K562 (cell line): Measurements from ENCODE around the gene PDIA5. TPM values are rescaled to one million over a fixed set of nuclear protein-coding genes. Genes with fewer than 3 reads are reported as not detected.

Experiments used
- ATAC-seq: fragments of 200-7000 bp; cut with Tn5 transposase; 3 replicates; pipeline ENCODE4 v1.9.1; 2020; ENCODE audit warnings: moderate library complexity
- BruUV-seq: library from RNA; stranded (reverse); fragments of 400-500 nt; replicated peaks from 2 replicates; lab custom pipeline; 2021; lab: Mats Ljungman, UMichigan
- CTCF ChIA-PET: fragments of 300-600 bp; formaldehyde crosslinking; extraction: SDS; loops from one replicate; lab custom pipeline; 2021; ENCODE audit warnings: low intra/inter-chr PET ratio; lab: Yijun Ruan, JAX
- POLR2A ChIA-PET: fragments of 300-600, 350-650 bp; sonication (Branson Sonifier 250); formaldehyde crosslinking; extraction: SDS; loops from one replicate; lab custom pipeline; 2021; ENCODE audit warnings: antibody characterized with exemption, inconsistent platforms; lab: Yijun Ruan, JAX
- DNase-seq, 4 experiments: peaks; one replicate each; pipeline versions ENCODE4 v3.0.0 to v3.0.0-alpha.2; 2011 to 2018; ENCODE audit warnings: low spot score in 3 of 4, mixed read lengths in 3 of 4; ENCODE audit errors: extremely low read depth in 1 of 4
- FAIRE-seq: peaks from 2 replicates; lab custom pipeline; 2011; peaks lifted over from hg19 to GRCh38; lab: Jason Lieb, UNC
- H2AFZ ChIP-seq: 2 replicates; pipeline ENCODE4 v1.6.0; 2011; ENCODE audit warnings: low read depth, low read length, control low read depth, inconsistent platforms
- H3K27ac ChIP-seq: fragments of 200-600 bp; 3 replicates; pipeline ENCODE4 v1.8.0; 2011; ENCODE audit warnings: low read depth, mild to moderate bottlenecking, control low read depth, inconsistent platforms, low read length, moderate library complexity, mixed read lengths; ENCODE audit errors: extremely low read depth
- H3K27me3 ChIP-seq, 2 experiments: fragments of 300-600 bp in 1 of 2; 2 replicates in 1 of 2; 3 replicates in 1 of 2; pipeline versions ENCODE4 v1.6.0 to v1.8.0; 2011; ENCODE audit warnings: inconsistent platforms in 2 of 2, low read length in 2 of 2, mild to moderate bottlenecking in 1 of 2, mixed read lengths in 1 of 2, moderate library complexity in 1 of 2; ENCODE audit not compliant: control insufficient read depth in 2 of 2, insufficient read depth in 2 of 2
- H3K36me3 ChIP-seq: fragments of 300-600 bp; 3 replicates; pipeline ENCODE4 v1.8.0; 2011; ENCODE audit warnings: mild to moderate bottlenecking, low read length, inconsistent platforms; ENCODE audit not compliant: control insufficient read depth, insufficient read depth
- H3K4me1 ChIP-seq, 2 experiments: fragments of 200-600 bp in 1 of 2; replicated peaks in 1 of 2; 2 replicates in 1 of 2; 3 replicates in 1 of 2; pipeline versions ENCODE4 v1.5.1 to v1.8.0; 2011; ENCODE audit warnings: inconsistent platforms in 2 of 2, low read length in 2 of 2, mild to moderate bottlenecking in 1 of 2, mixed read lengths in 1 of 2, moderate library complexity in 1 of 2; ENCODE audit not compliant: control insufficient read depth in 2 of 2, insufficient read depth in 2 of 2
- H3K4me2 ChIP-seq: 2 replicates; pipeline ENCODE4 v1.6.1; 2011; ENCODE audit warnings: low read length, control low read depth, inconsistent platforms, mixed read lengths; ENCODE audit not compliant: insufficient read depth
- H3K4me3 ChIP-seq: fragments of 200-600 bp; sonication (generic), shearing (Covaris generic); 2 replicates; pipeline ENCODE4 v1.5.1; 2016; ENCODE audit warnings: control low read depth, inconsistent platforms
- H3K79me2 ChIP-seq: fragments of 200-600 bp; 3 replicates; pipeline ENCODE4 v1.8.0; 2011; ENCODE audit warnings: low read length, inconsistent platforms; ENCODE audit not compliant: control insufficient read depth, insufficient read depth
- H3K9ac ChIP-seq, 2 experiments: 2 replicates each; pipeline versions ENCODE4 v1.6.0 to v1.6.1; 2011; ENCODE audit warnings: low read depth in 2 of 2, low read length in 2 of 2, control low read depth in 1 of 2, inconsistent platforms in 1 of 2, mild to moderate bottlenecking in 1 of 2, mixed read lengths in 1 of 2; ENCODE audit not compliant: insufficient read depth in 1 of 2
- H3K9me1 ChIP-seq: one replicate; pipeline ENCODE4 v1.6.0; 2011; ENCODE audit warnings: inconsistent platforms, mild to moderate bottlenecking, low read length, moderate library complexity; ENCODE audit not compliant: control insufficient read depth, insufficient read depth
- H3K9me3 ChIP-seq: replicated peaks from 2 replicates; pipeline ENCODE4 v1.5.1; 2011; ENCODE audit warnings: low read depth, low read length, inconsistent platforms; ENCODE audit not compliant: control insufficient read depth, insufficient read depth
- H4K20me1 ChIP-seq: replicated peaks from 2 replicates; pipeline ENCODE4 v1.6.1; 2011; ENCODE audit warnings: low read length, inconsistent platforms, mixed read lengths; ENCODE audit not compliant: control insufficient read depth, insufficient read depth
- BRD9 ChIP-seq: fragments of 450-650 bp; IDR thresholded peaks from 2 replicates; pipeline ENCODE4 v1.6.1; 2018; ENCODE audit warnings: low read depth; ENCODE audit not compliant: partially characterized antibody
- HDAC3 ChIP-seq: fragments of 450-650 bp; IDR thresholded peaks from 2 replicates; pipeline ENCODE4 v1.6.1; 2018; ENCODE audit warnings: borderline replicate concordance, mild to moderate bottlenecking, moderate library complexity; ENCODE audit not compliant: partially characterized antibody
- MAFG ChIP-seq: fragments of 450-650 bp; conservative IDR thresholded peaks from 2 replicates; pipeline ENCODE4 v1.6.1; 2016; ENCODE audit warnings: missing genetic modification characterization, missing compliant biosample characterization
- MBD1 ChIP-seq: fragments of 250-450 bp; sonication (Bioruptor Pico); IDR thresholded peaks from 2 replicates; pipeline ENCODE4 v1.8.0; 2022; ENCODE audit warnings: inconsistent platforms
- NFRKB ChIP-seq: fragments of 450-650 bp; IDR thresholded peaks from 2 replicates; pipeline ENCODE4 v1.6.1; 2016; ENCODE audit warnings: low read depth
- POLR2H ChIP-seq: IDR thresholded peaks from 2 replicates; pipeline ENCODE4 v1.6.1; 2016; ENCODE audit warnings: missing genetic modification characterization, low read depth, mild to moderate bottlenecking, control low read depth, missing compliant biosample characterization, moderate library complexity
- RBM15 ChIP-seq: fragments of 200-400 bp; formaldehyde crosslinking; IDR thresholded peaks from 2 replicates; pipeline ENCODE4 v1.6.1; 2018; ENCODE audit warnings: mild to moderate bottlenecking, low read length, moderate library complexity; ENCODE audit not compliant: insufficient read depth
- RUNX1 ChIP-seq: sonication (generic); IDR thresholded peaks from 2 replicates; pipeline ENCODE4 v1.6.1; 2016; ENCODE audit warnings: antibody characterized with exemption, low read depth
- TEAD4 ChIP-seq, 2 experiments: sonication (generic) in 1 of 2; formaldehyde crosslinking in 1 of 2; IDR thresholded peaks; 2 replicates each; pipeline versions ENCODE4 v1.6.1 to v1.8.0; 2012 to 2022; ENCODE audit warnings: borderline replicate concordance in 1 of 2, inconsistent platforms in 1 of 2, low read length in 1 of 2, mild to moderate bottlenecking in 1 of 2, missing genetic modification reagents in 1 of 2
- ZNF449 ChIP-seq: fragments of 250-450 bp; sonication (Bioruptor Pico); IDR thresholded peaks from 2 replicates; pipeline ENCODE4 v1.8.0; 2022; ENCODE audit warnings: moderate library complexity, mild to moderate bottlenecking, inconsistent platforms
- WGBS: fragments of 100-300 bp; shearing (Covaris generic); methylation state at CpG from one replicate; pipeline ENCODE4 v1.1.6; 2016; ENCODE audit warnings: low coverage, mixed read lengths; ENCODE audit not compliant: insufficient coverage; ENCODE audit errors: missing lambda C conversion rate; 5-methylcytosine and 5-hydroxymethylcytosine counted together
- in situ Hi-C: fragments of 300-500 bp; cut with MboI; formaldehyde crosslinking; loops from 4 replicates; pipeline ENCODE4 v1.15.0; 2018; ENCODE audit warnings: inconsistent platforms, mixed read lengths
- intact Hi-C: fragments of 100-400 bp; cut with micrococcal nuclease; formaldehyde crosslinking; loops from 2 replicates; pipeline ENCODE4 v1.14.2; 2022
- polyA plus RNA-seq, 8 experiments: library from polyadenylated mRNA; depleted of rRNA in 4 of 8; stranded (reverse) in 5 of 8; unstranded in 3 of 8; fragments of >200 nt; fragmentation: Nextera tagmentation in 2 of 8; fragmentation: Illumina TruSeq in 1 of 8; extraction: Ambion mirVana in 2 of 8; extraction: Trizol in 1 of 8; gene quantifications; 2 replicates each; pipeline versions ENCODE4 v1.2.1 to v1.2.3, GENCODE V29; 2011 to 2014; ENCODE audit warnings: inconsistent platforms in 1 of 8, missing spikeins in 1 of 8
- total RNA-seq, 7 experiments: library from RNA; depleted of rRNA in 6 of 7; stranded (reverse); fragments of >200 nt in 6 of 7; fragmentation: Illumina TruSeq in 2 of 7; extraction: Trizol in 2 of 7; gene quantifications; 2 replicates each; pipeline versions ENCODE4 v1.2.1 to v1.2.3, GENCODE V29; 2011 to 2021; ENCODE audit warnings: low replicate concordance in 1 of 7
- TF ChIP-seq, protein P1 (sequence below): fragments of 450-650 bp; conservative IDR thresholded peaks from 2 replicates; pipeline ENCODE4 v1.6.1; 2016; ENCODE audit warnings: missing genetic modification characterization, low read depth, mild to moderate bottlenecking, control low read depth, missing compliant biosample characterization
- TF ChIP-seq, protein P2 (sequence below), 3 experiments: IDR thresholded peaks in 2 of 3; conservative IDR thresholded peaks in 1 of 3; 2 replicates each; pipeline ENCODE4 v1.5.1; 2011 to 2012; ENCODE audit warnings: low read length in 3 of 3, mild to moderate bottlenecking in 3 of 3, control low read depth in 2 of 3, improper control_type of control experiment in 1 of 3, inconsistent platforms in 1 of 3, low read depth in 1 of 3, mixed read lengths in 1 of 3, moderate library complexity in 1 of 3; ENCODE audit not compliant: insufficient read depth in 2 of 3

PDIA5 gene
- total and polyA plus RNA-seq, 9 of the 15 experiments (the other 6 are each of a cell fraction or from before 2014, with no cell fraction given), result 3.4 to 31.8 (median 19.6) TPM

DNA sequence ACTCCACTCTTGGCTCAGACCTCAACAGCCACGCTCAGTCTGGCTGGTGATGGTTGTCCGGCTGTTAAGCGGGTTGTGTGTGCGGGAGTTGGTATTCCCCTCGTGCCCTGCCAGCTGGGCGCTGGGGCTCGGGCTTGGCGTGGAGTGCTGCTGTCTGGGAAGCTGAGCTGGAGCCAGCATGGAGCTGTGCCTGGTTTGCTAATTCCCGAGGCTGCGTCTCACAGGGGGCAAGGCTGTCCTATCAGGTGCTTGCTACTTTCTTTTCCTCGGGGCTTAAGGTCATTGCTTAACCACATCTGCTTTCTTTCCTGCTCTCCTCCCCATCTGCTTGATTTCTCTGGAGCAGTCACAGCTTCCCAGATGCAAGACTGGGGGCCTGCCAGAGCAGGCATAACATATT is 29.9 kb downstream of the PDIA5 start (continued):
- TF ChIP-seq HDAC3, result no peak
- TF ChIP-seq, protein P1, sequence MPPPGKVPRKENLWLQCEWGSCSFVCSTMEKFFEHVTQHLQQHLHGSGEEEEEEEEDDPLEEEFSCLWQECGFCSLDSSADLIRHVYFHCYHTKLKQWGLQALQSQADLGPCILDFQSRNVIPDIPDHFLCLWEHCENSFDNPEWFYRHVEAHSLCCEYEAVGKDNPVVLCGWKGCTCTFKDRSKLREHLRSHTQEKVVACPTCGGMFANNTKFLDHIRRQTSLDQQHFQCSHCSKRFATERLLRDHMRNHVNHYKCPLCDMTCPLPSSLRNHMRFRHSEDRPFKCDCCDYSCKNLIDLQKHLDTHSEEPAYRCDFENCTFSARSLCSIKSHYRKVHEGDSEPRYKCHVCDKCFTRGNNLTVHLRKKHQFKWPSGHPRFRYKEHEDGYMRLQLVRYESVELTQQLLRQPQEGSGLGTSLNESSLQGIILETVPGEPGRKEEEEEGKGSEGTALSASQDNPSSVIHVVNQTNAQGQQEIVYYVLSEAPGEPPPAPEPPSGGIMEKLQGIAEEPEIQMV, result no peak

DNA sequence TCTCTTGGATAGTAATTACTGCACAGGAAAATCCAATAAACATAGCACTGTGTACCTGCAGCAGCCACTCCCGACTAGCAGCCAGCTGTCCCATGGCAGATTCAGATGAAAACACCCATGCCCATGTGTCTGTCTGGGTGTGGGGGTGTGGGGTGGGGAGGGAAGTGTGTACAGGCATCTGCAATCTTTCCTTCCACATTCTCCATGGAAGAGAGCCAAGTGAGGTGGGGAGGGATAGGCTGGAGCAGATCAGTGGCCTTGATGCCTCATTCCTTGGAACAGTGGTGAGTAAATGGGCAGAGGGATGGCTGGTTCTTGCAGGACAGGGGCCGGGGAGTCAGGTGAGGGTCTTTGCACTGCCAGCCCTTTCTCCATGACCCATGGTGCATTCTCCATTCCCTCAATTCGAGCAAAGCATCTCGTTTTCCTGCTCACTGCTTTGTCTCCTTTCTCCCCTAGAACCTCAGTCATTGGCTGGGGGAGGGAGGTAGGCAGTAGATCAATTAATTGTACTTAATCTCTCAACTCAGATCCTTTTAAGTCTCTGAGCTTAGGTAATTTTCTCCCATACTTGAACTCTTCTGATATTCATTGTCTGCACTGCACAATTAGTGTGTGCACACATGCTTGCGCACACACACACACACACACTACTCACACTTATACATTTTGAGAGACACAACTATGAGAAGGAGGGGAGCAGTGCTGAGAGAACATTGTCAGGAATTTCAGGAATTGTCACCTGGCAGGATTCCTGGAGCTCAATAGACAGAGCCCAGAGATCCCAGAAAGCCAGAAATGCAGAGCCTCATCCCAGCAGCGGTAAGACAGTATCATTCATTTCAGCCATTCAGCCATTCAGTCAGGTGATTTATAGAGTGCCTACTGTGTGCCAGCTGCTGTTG is 31.9 kb downstream of the PDIA5 start:
- Histone ChIP-seq H2AFZ (no peak overlapping the region), H3K4me2 (no peak overlapping the region), H4K20me1 (no peaks in the 10 kb centered on the region), H3K27ac (no peak overlapping the region), H3K9me1 (no peaks in the 10 kb centered on the region), H3K36me3 (peaks cover 68% of the 10 kb centered on the region; the same call in 2 of the 3 replicates), H3K79me2 (no peaks in the 10 kb centered on the region), H3K9ac (no peak overlapping the region), H3K4me1 (no peaks in the 10 kb centered on the region), H3K27me3 (no peaks in the 10 kb centered on the region), H3K9me3 (no peaks in the 10 kb centered on the region), H3K4me3 (no peak overlapping the region)
- in situ Hi-C loops (no loop called here), intact Hi-C loops (no loop called here)
- ATAC-seq (no peak), FAIRE-seq (no peak), DNase-seq (no peak)
- no TSS peak for BruUV-seq
- POLR2A ChIA-PET, result no interaction called here
- CTCF ChIA-PET, result no interaction called here
- 83% methylated on average over 5 of the region's 6 CpGs for WGBS
- TF ChIP-seq BRD9 (no peak), RUNX1 (no peak), MAFG (no peak), RBM15 (no peak), POLR2H (tag) (no peak), TEAD4 (IDR thresholded peaks at IDR 0.05; ENCODE audit: low read length) (no peak), TEAD4 (CRISPR knock-in tag; IDR thresholded peaks at IDR 0.05; ENCODE audit: borderline replicate concordance) (no peak), ZNF449 (CRISPR knock-in tag) (no peak), NFRKB (no peak), MBD1 (CRISPR knock-in tag) (no peak)
- TF ChIP-seq, protein P2, sequence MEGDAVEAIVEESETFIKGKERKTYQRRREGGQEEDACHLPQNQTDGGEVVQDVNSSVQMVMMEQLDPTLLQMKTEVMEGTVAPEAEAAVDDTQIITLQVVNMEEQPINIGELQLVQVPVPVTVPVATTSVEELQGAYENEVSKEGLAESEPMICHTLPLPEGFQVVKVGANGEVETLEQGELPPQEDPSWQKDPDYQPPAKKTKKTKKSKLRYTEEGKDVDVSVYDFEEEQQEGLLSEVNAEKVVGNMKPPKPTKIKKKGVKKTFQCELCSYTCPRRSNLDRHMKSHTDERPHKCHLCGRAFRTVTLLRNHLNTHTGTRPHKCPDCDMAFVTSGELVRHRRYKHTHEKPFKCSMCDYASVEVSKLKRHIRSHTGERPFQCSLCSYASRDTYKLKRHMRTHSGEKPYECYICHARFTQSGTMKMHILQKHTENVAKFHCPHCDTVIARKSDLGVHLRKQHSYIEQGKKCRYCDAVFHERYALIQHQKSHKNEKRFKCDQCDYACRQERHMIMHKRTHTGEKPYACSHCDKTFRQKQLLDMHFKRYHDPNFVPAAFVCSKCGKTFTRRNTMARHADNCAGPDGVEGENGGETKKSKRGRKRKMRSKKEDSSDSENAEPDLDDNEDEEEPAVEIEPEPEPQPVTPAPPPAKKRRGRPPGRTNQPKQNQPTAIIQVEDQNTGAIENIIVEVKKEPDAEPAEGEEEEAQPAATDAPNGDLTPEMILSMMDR (IDR thresholded peaks at IDR 0.05 in 2 of 3, conservative IDR thresholded peaks at IDR 0.05 in 1 of 3; ENCODE audit: insufficient read depth in 2 of 3, low read depth in 1 of 3, low read length in 3 of 3), result no peak
